Duodenal mucosa (tissue), 2 donors: ENCODE measurements around the gene MAST4.

Experiments
- H3K27ac ChIP-seq: one replicate; pipeline ENCODE4 v1.7.0; 2013; ENCODE audit warnings: low read depth, low read length
- H3K27me3 ChIP-seq, 2 donors: one replicate each; pipeline ENCODE4 v1.7.0; 2013; ENCODE audit warnings: low read length in 2 of 2, control low read depth in 1 of 2; ENCODE audit not compliant: insufficient read depth in 2 of 2, control insufficient read depth in 1 of 2
- H3K36me3 ChIP-seq, 2 donors: one replicate each; pipeline ENCODE4 v1.7.0; 2013; ENCODE audit warnings: low read length in 2 of 2, control low read depth in 1 of 2; ENCODE audit not compliant: insufficient read depth in 2 of 2, control insufficient read depth in 1 of 2
- H3K4me1 ChIP-seq, 2 donors: one replicate each; pipeline ENCODE4 v1.7.0; 2013; ENCODE audit warnings: low read length in 2 of 2, control low read depth in 1 of 2; ENCODE audit not compliant: insufficient read depth in 2 of 2, control insufficient read depth in 1 of 2
- H3K4me3 ChIP-seq, 2 donors: one replicate each; pipeline ENCODE4 v1.7.0; 2013; ENCODE audit warnings: low read length in 2 of 2, low read depth in 1 of 2
- H3K9ac ChIP-seq, 2 donors: one replicate each; pipeline ENCODE4 v1.7.0; 2013; ENCODE audit warnings: low read length in 2 of 2, low read depth in 1 of 2
- H3K9me3 ChIP-seq, 2 donors: one replicate each; pipeline ENCODE4 v1.7.0; 2013; ENCODE audit warnings: low read length in 2 of 2, control low read depth in 1 of 2; ENCODE audit not compliant: control insufficient read depth in 1 of 2

MAST4 gene

GRCh38 chr5:66908230-66908629 lies 312.0 kb downstream of the MAST4 start:
- no peaks in the 10 kb centered on the region for H3K4me1 ChIP-seq
- no peak overlapping the region for H3K4me3 ChIP-seq
- no peak overlapping the region for H3K27ac ChIP-seq
- H3K9me3 ChIP-seq: no peaks in the 10 kb centered on the region
- no peak overlapping the region for H3K9ac ChIP-seq
- no peaks in the 10 kb centered on the region for H3K27me3 ChIP-seq
- no peaks in the 10 kb centered on the region for H3K36me3 ChIP-seq

- Histone ChIP-seq H3K9ac (no peak overlapping the region), H3K9me3 (no peaks in the 10 kb centered on the region), H3K4me1 (no peaks in the 10 kb centered on the region), H3K27ac (no peak overlapping the region), H3K36me3 (no peaks in the 10 kb centered on the region), H3K27me3 (no peaks in the 10 kb centered on the region), H3K4me3 (no peak overlapping the region)
Measured at GRCh38 chr5:66909364-66909763, 313.2 kb downstream of the MAST4 start.

- no peak overlapping the region for H3K4me3 ChIP-seq
- no peaks in the 10 kb centered on the region for H3K27me3 ChIP-seq
- H3K36me3 ChIP-seq: no peaks in the 10 kb centered on the region
- no peaks in the 10 kb centered on the region for H3K9me3 ChIP-seq
- H3K4me1 ChIP-seq: no peaks in the 10 kb centered on the region
- no peak overlapping the region for H3K27ac ChIP-seq
- H3K9ac ChIP-seq: no peak overlapping the region
Measured at GRCh38 chr5:66912787-66913186, 316.6 kb downstream of the MAST4 start.

GRCh38 chr5:66915531-66915930 lies 319.3 kb downstream of the MAST4 start:
- Histone ChIP-seq H3K4me1 (no peaks in the 10 kb centered on the region), H3K36me3 (no peaks in the 10 kb centered on the region), H3K9ac (no peak overlapping the region), H3K4me3 (no peak overlapping the region), H3K27ac (no peak overlapping the region), H3K27me3 (no peaks in the 10 kb centered on the region), H3K9me3 (no peaks in the 10 kb centered on the region)

- no peaks in the 10 kb centered on the region for H3K36me3 ChIP-seq
- no peak overlapping the region for H3K4me3 ChIP-seq
- H3K27me3 ChIP-seq: no peaks in the 10 kb centered on the region
- H3K9ac ChIP-seq: no peak overlapping the region
- H3K9me3 ChIP-seq: no peaks in the 10 kb centered on the region
- H3K4me1 ChIP-seq: no peaks in the 10 kb centered on the region
- no peak overlapping the region for H3K27ac ChIP-seq
Measured at GRCh38 chr5:66922881-66923280, 326.7 kb downstream of the MAST4 start.

GRCh38 chr5:66923457-66923856 lies 327.3 kb downstream of the MAST4 start:
- H3K4me3 ChIP-seq: no peak overlapping the region

GRCh38 chr5:66923922-66924321 lies 327.7 kb downstream of the MAST4 start:
- Histone ChIP-seq H3K9ac (no peak overlapping the region), H3K4me3 (no peak overlapping the region), H3K9me3 (no peaks in the 10 kb centered on the region), H3K27me3 (no peaks in the 10 kb centered on the region), H3K27ac (no peak overlapping the region), H3K4me1 (no peaks in the 10 kb centered on the region), H3K36me3 (no peaks in the 10 kb centered on the region)

More at GRCh38 chr5:66923457-66923856, 327.3 kb downstream of the MAST4 start:
- H3K4me1 ChIP-seq: no peaks in the 10 kb centered on the region
- no peak overlapping the region for H3K27ac ChIP-seq
- H3K27me3 ChIP-seq: no peaks in the 10 kb centered on the region
- no peaks in the 10 kb centered on the region for H3K9me3 ChIP-seq
- H3K36me3 ChIP-seq: no peaks in the 10 kb centered on the region
- no peak overlapping the region for H3K9ac ChIP-seq

GRCh38 chr5:66927140-66927539 lies 330.9 kb downstream of the MAST4 start:
- no peak overlapping the region for H3K27ac ChIP-seq
- no peak overlapping the region for H3K9ac ChIP-seq
- no peaks in the 10 kb centered on the region for H3K27me3 ChIP-seq
- no peak overlapping the region for H3K4me3 ChIP-seq
- no peaks in the 10 kb centered on the region for H3K9me3 ChIP-seq
- no peaks in the 10 kb centered on the region for H3K36me3 ChIP-seq
- H3K4me1 ChIP-seq: no peaks in the 10 kb centered on the region

GRCh38 chr5:66929281-66929680 lies 333.1 kb downstream of the MAST4 start:
- Histone ChIP-seq H3K4me3 (no peak overlapping the region), H3K9ac (no peak overlapping the region), H3K36me3 (no peaks in the 10 kb centered on the region), H3K27me3 (no peaks in the 10 kb centered on the region), H3K4me1 (no peaks in the 10 kb centered on the region), H3K9me3 (no peaks in the 10 kb centered on the region), H3K27ac (no peak overlapping the region)

- no peaks in the 10 kb centered on the region for H3K9me3 ChIP-seq
- no peaks in the 10 kb centered on the region for H3K4me1 ChIP-seq
- H3K27me3 ChIP-seq: no peaks in the 10 kb centered on the region
- H3K27ac ChIP-seq: no peak overlapping the region
- no peak overlapping the region for H3K9ac ChIP-seq
- no peak overlapping the region for H3K4me3 ChIP-seq
- no peaks in the 10 kb centered on the region for H3K36me3 ChIP-seq
Measured at GRCh38 chr5:66929995-66930394, 333.8 kb downstream of the MAST4 start.

- no peaks in the 10 kb centered on the region for H3K4me1 ChIP-seq
Measured at GRCh38 chr5:66931651-66932050, 335.5 kb downstream of the MAST4 start.

More at GRCh38 chr5:66931651-66932050, 335.5 kb downstream of the MAST4 start:
- H3K27me3 ChIP-seq: no peaks in the 10 kb centered on the region
- H3K9me3 ChIP-seq: no peaks in the 10 kb centered on the region
- no peak overlapping the region for H3K27ac ChIP-seq
- no peaks in the 10 kb centered on the region for H3K36me3 ChIP-seq
- H3K9ac ChIP-seq: no peak overlapping the region
- H3K4me3 ChIP-seq: no peak overlapping the region
